Caco-2 (cell line): Measurements from ENCODE around the gene PLA2G4B. TPM values are rescaled to one million over a fixed set of nuclear protein-coding genes. Genes with fewer than 3 reads are reported as not detected.

ENCODE experiments used
- BruUV-seq: library from RNA; stranded (reverse); fragments of 400-500 nt; replicated peaks from 2 replicates; lab custom pipeline; 2021; lab: Mats Ljungman, UMichigan
- CTCF ChIA-PET: fragments of 300-600 bp; sonication (Branson Sonifier 250); formaldehyde crosslinking; loops from one replicate; lab custom pipeline; 2022; ENCODE audit warnings: antibody characterized with exemption; lab: Charles Lee
- POLR2A ChIA-PET: fragments of 300-600 bp; sonication (Branson Sonifier 250); formaldehyde crosslinking; loops from one replicate; lab custom pipeline; 2022; ENCODE audit warnings: antibody characterized with exemption; lab: Charles Lee
- DNase-seq, 2 experiments: peaks; one replicate each; pipeline versions ENCODE4 v3.0.0 to v3.0.0-alpha.2; 2020 to 2022
- H3K27me3 ChIP-seq: replicated peaks from 2 replicates; pipeline ENCODE4 v1.6.0; 2011; ENCODE audit warnings: low read length; ENCODE audit not compliant: control insufficient read depth, insufficient read depth
- H3K36me3 ChIP-seq: 2 replicates; pipeline ENCODE4 v1.5.1; 2011; ENCODE audit warnings: low read length; ENCODE audit not compliant: control insufficient read depth, insufficient read depth
- H3K4me1 ChIP-seq: fragments of 250-450 bp; sonication (Bioruptor Pico); 2 replicates; pipeline ENCODE4 v1.5.1; 2020; ENCODE audit warnings: mild to moderate bottlenecking
- H3K4me3 ChIP-seq: 2 replicates; pipeline ENCODE4 v1.5.1; 2011; ENCODE audit warnings: low read depth, mild to moderate bottlenecking, control low read depth, low read length
- H3K9me3 ChIP-seq: fragments of 250-450 bp; sonication (Bioruptor Pico); 2 replicates; pipeline ENCODE4 v1.5.1; 2020; ENCODE audit warnings: mild to moderate bottlenecking, moderate library complexity
- H3K27ac Mint-ChIP-seq: one replicate; pipeline ENCODE4 v1.8.0; 2022; ENCODE audit warnings: mixed read lengths; ENCODE audit not compliant: unreplicated experiment
- H3K27me3 Mint-ChIP-seq: one replicate; pipeline ENCODE4 v1.8.0; 2022; ENCODE audit warnings: mixed read lengths; ENCODE audit not compliant: insufficient read depth, unreplicated experiment
- H3K36me3 Mint-ChIP-seq: one replicate; pipeline ENCODE4 v1.8.0; 2022; ENCODE audit warnings: mild to moderate bottlenecking, mixed read lengths; ENCODE audit not compliant: insufficient read depth, unreplicated experiment
- H3K4me1 Mint-ChIP-seq: one replicate; pipeline ENCODE4 v1.8.0; 2022; ENCODE audit warnings: low read depth, mixed read lengths; ENCODE audit not compliant: unreplicated experiment
- H3K4me3 Mint-ChIP-seq: one replicate; pipeline ENCODE4 v1.8.0; 2022; ENCODE audit warnings: mild to moderate bottlenecking, moderate library complexity, mixed read lengths; ENCODE audit not compliant: unreplicated experiment
- H3K9me3 Mint-ChIP-seq: one replicate; pipeline ENCODE4 v1.8.0; 2022; ENCODE audit warnings: mixed read lengths; ENCODE audit not compliant: unreplicated experiment
- CTCF ChIP-seq, 2 experiments: fragments of 200-600 bp in 1 of 2; IDR thresholded peaks; 1 replicate in 1 of 2; 2 replicates in 1 of 2; pipeline versions ENCODE4 v1.5.1 to v1.8.0; 2011 to 2022; ENCODE audit warnings: antibody characterized with exemption in 1 of 2, control low read depth in 1 of 2, inconsistent platforms in 1 of 2, low read depth in 1 of 2, low read length in 1 of 2, mild to moderate bottlenecking in 1 of 2, moderate library complexity in 1 of 2; ENCODE audit not compliant: insufficient read depth in 1 of 2, severe bottlenecking in 1 of 2, unreplicated experiment in 1 of 2
- intact Hi-C: fragments of 100-400 bp; cut with micrococcal nuclease; formaldehyde crosslinking; loops from one replicate; pipeline ENCODE4 v1.10.0; 2022; ENCODE audit not compliant: unreplicated experiment
- total RNA-seq: library from RNA; stranded (reverse); gene quantifications from 2 replicates; pipeline ENCODE4 v1.2.3, GENCODE V29; 2022

PLA2G4B gene
- total RNA-seq, 1 experiment from 2014 or later: 6.0 TPM

- TF ChIP-seq CTCF (IDR thresholded peaks at IDR 0.05; ENCODE audit: insufficient read depth in 1 of 2, low read depth in 1 of 2, low read length in 1 of 2, severe bottlenecking in 1 of 2, unreplicated experiment in 1 of 2): no peak
- Histone ChIP-seq H3K36me3 (no peaks in the 10 kb centered on the region; the same call in 1 of the 2 replicates), H3K27me3 (no peaks in the 10 kb centered on the region), H3K9me3 (no peaks in the 10 kb centered on the region), H3K4me3 (no peak overlapping the region), H3K4me1 (no peaks in the 10 kb centered on the region)
- ChIA-PET CTCF (no interaction called here), POLR2A (no interaction called here)
- Mint-ChIP-seq H3K4me1 (no peaks in the 10 kb centered on the region), H3K4me3 (no peak overlapping the region), H3K27ac (peak overlapping the region; percentile 8), H3K27me3 (no peaks in the 10 kb centered on the region), H3K36me3 (peaks cover 61% of the 10 kb centered on the region), H3K9me3 (no peaks in the 10 kb centered on the region)
- no peak for DNase-seq
- BruUV-seq: no TSS peak
- intact Hi-C loops: no loop called here
These were observed 56.3 kb downstream of the PLA2G4B start for GRCh38 chr15:41894791-41895463.

- no peaks in the 10 kb centered on the region for H3K27me3 ChIP-seq
- H3K27me3 Mint-ChIP-seq: no peaks in the 10 kb centered on the region
- no peak overlapping the region for H3K27ac Mint-ChIP-seq
- H3K9me3 ChIP-seq: no peaks in the 10 kb centered on the region
- intact Hi-C loops: no loop called here
- ChIA-PET CTCF (no interaction called here), POLR2A (no interaction called here)
- no peak overlapping the region for H3K4me3 ChIP-seq
- H3K4me1 ChIP-seq: no peaks in the 10 kb centered on the region
- peaks cover 66% of the 10 kb centered on the region for H3K36me3 Mint-ChIP-seq
- no peak for DNase-seq
- H3K9me3 Mint-ChIP-seq: no peaks in the 10 kb centered on the region
- H3K4me1 Mint-ChIP-seq: no peaks in the 10 kb centered on the region
- no peak overlapping the region for H3K4me3 Mint-ChIP-seq
- no peak for TF ChIP-seq CTCF (IDR thresholded peaks at IDR 0.05; ENCODE audit: insufficient read depth in 1 of 2, low read depth in 1 of 2, low read length in 1 of 2, severe bottlenecking in 1 of 2, unreplicated experiment in 1 of 2)
- H3K36me3 ChIP-seq: no peaks in the 10 kb centered on the region; the same call in 1 of the 2 replicates
- no TSS peak for BruUV-seq
These were observed 56.8 kb downstream of the PLA2G4B start for GRCh38 chr15:41895491-41895890.

- Mint-ChIP-seq H3K36me3 (peaks cover 71% of the 10 kb centered on the region), H3K27me3 (no peaks in the 10 kb centered on the region), H3K4me3 (no peak overlapping the region), H3K27ac (peak overlapping the region; percentile 34), H3K4me1 (no peaks in the 10 kb centered on the region), H3K9me3 (no peaks in the 10 kb centered on the region)
- POLR2A ChIA-PET: no interaction called here
- CTCF ChIA-PET: no interaction called here
- H3K9me3 ChIP-seq: no peaks in the 10 kb centered on the region
- H3K27me3 ChIP-seq: no peaks in the 10 kb centered on the region
- no peaks in the 10 kb centered on the region for H3K4me1 ChIP-seq
- BruUV-seq: no TSS peak
- intact Hi-C loops: no loop called here
- DNase-seq: no peak
- no peak overlapping the region for H3K4me3 ChIP-seq
- H3K36me3 ChIP-seq: no peaks in the 10 kb centered on the region; the same call in 1 of the 2 replicates
- TF ChIP-seq CTCF (IDR thresholded peaks at IDR 0.05; ENCODE audit: insufficient read depth in 1 of 2, low read depth in 1 of 2, low read length in 1 of 2, severe bottlenecking in 1 of 2, unreplicated experiment in 1 of 2): no peak
These were observed 57.3 kb downstream of the PLA2G4B start for GRCh38 chr15:41895957-41896356.
